CD4-positive, alpha-beta T cell treated with Interleukin-15 for 1 hour (primary cell): ENCODE measurements around the gene SYNDIG1.

Experiments used
- DNase-seq: peaks from one replicate; pipeline ENCODE4 v3.0.0-alpha.2; 2020

SYNDIG1 gene

DNA sequence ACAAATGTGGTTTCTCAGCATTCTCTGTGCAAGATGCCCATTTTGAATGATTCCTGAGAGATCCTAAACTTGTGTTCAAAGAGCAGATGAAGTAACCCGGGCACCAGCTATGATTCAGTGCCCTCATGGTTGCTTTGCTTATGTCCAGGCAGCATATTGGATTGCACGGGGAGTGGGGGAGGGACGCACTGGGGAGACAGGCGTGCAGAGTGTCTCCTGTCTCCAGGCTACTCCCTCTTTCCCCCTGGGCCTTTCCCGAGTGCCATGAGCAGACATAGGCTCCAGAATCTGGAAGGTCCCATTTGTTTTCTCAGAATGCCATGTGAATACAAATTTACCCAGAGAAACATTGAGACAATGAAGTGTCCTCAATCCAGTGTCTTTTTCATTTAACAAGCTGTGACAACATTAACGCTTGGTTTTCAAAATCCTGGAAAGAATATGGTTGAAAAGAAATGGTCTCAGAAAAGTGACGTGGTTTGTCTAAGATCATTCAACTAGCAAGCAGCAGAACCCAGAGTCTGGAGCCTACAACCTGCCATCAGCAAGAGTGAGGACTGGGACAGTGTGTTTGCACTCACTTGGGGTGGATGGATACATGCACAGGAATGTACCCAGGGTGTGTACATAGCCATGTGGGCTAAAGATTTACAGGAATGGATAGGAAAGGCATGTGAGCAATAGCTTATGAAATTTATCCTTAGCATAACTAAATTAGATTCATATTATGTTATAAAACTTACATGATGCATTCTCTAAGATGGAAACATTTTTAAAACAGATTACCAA lies 4.2 kb downstream of the SYNDIG1 start:
- DNase-seq = no peak

- no peak for DNase-seq
These were observed 8.6 kb downstream of the SYNDIG1 start for GRCh38 chr20:24477831-24478547.

DNA sequence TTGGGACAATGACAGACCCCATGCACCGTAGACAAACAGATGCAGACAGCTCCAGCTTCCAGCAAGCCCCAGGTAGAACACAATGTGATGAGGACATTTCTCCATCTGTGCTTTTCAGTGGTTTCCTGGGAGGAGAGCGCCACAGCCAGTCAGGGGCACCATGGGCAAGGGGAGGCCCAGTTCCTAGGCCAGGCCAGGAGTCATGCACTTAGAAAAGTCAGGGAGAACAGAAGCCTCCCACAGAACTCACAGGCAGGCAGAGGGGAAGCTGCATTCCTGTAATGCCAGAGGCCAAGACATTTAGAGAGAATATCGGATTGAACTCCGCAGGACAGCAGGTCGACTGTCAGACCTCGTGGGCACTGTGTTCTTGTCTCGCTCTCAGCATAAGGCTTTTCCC lies 9.2 kb downstream of the SYNDIG1 start:
- DNase-seq = no peak

- DNase-seq = no peak
These were observed 9.7 kb downstream of the SYNDIG1 start for GRCh38 chr20:24479106-24479505.

GRCh38 chr20:24479595-24479994 lies 10.2 kb downstream of the SYNDIG1 start:
- DNase-seq = no peak

- no peak for DNase-seq
These were observed 11.1 kb downstream of the SYNDIG1 start for GRCh38 chr20:24480509-24480908.

DNA sequence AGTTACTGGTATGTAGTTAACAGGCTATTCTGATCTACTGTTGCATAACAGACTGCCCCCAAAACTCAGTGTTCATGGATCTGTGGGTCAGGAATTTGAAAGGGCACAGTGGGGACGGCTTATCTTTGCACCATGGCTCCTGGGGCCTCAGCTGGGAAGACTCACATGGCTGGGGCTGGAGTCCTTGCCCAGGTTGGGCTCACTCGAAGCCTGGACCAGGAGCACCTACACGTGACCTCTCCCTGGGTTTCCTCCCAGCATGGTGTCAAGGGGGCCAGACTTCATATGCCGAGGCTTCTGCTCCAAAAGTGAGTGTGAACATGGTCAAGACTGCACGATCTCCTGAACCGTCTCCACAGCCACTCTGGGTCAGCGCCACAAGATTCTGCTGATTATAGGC lies 11.7 kb downstream of the SYNDIG1 start:
- DNase-seq = no peak

GRCh38 chr20:24483435-24484080 lies 14.1 kb downstream of the SYNDIG1 start:
- DNase-seq = no peak

DNA sequence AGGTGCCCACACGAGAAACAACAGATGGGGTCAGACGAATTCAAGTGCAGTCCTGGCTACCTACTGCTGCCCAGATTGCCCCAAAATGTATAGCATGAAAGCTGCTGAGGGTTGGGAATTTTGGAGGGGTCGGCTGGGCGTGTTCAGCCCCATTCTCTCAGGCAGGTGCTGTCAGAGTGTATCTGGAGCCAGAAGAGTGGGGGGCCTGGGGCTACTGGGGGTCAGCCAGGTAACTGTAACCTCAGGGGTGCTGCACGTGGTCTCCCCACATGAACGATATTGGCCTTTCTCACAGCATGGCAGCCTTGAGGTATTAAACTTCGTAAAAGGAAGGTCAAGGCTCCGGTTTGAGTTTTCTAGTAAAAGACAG lies 14.6 kb downstream of the SYNDIG1 start:
- no peak for DNase-seq

GRCh38 chr20:24485981-24486380 lies 16.6 kb downstream of the SYNDIG1 start:
- no peak for DNase-seq

GRCh38 chr20:24487240-24487639 lies 17.8 kb downstream of the SYNDIG1 start:
- no peak for DNase-seq

DNA sequence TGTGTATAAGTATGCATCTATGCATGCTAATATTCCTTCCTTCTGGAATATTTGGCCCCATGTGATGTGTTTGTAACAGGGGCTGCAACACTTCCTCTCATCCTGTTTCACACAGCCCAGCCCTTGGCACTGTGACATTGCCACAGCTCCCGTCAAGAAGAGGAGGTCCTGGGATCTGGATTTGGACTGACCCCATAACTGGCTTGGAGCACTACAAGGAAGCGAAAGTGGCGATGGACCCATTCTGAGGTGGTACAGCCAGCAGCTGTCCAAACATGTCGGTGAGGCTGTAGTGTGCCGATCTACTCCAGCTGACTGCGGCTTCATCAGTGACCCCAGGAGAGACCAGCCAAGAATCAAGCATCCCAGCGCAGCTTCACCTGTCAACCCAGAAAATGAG lies 18.2 kb downstream of the SYNDIG1 start:
- no peak for DNase-seq

DNA sequence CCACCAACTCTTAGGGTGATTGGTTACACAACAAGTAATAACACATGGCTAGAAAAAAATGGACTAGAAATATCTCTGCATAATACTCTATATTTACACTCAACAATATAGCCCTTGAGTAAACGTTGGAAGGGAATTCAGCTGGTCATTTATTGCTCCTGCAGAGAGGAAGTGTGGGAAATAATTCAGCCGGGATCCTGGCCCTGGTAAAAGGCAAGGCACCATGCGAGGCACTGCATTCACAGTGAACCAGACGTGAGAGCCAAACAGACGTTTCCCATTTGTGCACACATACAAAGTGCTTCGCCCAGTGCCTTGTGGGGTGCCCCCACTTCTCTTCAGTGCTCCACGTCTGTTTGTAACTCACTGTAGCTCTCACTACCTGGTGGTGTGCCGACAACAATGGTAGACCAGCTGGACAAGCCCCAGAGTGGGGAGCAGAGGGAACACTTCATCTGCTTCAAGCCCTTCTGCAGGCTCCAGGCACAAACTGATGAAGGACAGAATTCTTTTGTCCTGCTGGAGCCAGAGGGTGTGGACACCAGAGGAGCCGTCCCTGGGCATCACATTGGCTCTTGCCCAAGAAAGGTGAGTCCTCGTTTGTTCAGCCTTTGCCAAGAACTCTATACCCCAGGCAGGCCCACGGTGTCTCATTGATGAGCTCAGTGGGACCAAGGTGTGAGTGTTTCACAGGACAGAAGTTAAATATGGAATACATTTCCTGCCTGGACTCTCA lies 18.8 kb downstream of the SYNDIG1 start:
- no peak for DNase-seq

DNA sequence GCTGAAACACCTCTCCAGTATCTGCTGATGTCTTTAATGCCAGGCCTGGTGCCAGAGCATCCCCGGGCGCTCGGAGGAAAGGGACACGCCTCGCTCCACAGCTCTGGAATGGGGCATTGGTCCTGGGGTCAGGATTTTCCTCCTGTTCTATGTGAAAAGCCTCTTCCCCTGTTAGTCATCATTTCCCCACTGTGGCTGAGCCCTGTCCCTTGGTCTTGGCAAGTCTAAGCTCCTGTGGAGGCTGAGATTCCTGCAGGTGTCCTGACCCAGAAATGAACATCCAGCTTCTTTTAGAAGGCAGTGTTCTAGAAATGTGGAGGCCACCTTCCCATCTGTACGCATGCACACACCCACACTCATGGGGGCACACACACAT lies 19.4 kb downstream of the SYNDIG1 start:
- DNase-seq = no peak

GRCh38 chr20:24489193-24489592 lies 19.8 kb downstream of the SYNDIG1 start:
- no peak for DNase-seq

DNA sequence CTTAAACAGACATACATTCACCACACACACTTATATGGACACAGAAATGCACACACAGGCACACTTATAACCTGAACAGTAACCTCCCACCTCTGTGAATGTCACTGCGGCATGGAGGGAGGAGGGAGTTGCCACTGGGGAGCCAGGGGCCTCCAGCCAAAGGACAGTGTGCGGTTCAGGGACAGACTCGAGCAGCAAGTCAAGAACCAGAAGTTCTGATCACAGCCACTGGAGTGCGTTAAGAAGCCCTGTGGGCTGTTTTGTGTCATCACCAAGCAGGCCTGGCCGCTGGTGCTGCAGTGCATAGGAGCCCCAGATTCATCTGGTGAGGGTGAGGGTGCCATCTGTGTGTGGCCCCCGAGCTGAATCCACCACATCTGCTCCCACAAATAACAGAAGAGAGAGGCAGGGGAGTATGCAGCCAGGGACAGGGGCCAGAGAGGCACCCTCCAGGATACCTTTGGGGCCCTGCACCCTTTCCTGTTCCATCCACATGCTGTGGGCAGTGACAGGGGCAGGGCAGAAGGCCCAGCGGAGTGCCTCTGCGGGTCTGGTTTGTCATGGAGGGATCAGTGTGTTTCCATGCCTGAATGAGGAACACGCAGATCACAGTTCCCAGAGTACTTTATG lies 20.3 kb downstream of the SYNDIG1 start:
- no peak for DNase-seq

GRCh38 chr20:24490598-24490997 lies 21.2 kb downstream of the SYNDIG1 start:
- no peak for DNase-seq

- DNase-seq = no peak
These were observed 21.8 kb downstream of the SYNDIG1 start for GRCh38 chr20:24491041-24491756.

DNA sequence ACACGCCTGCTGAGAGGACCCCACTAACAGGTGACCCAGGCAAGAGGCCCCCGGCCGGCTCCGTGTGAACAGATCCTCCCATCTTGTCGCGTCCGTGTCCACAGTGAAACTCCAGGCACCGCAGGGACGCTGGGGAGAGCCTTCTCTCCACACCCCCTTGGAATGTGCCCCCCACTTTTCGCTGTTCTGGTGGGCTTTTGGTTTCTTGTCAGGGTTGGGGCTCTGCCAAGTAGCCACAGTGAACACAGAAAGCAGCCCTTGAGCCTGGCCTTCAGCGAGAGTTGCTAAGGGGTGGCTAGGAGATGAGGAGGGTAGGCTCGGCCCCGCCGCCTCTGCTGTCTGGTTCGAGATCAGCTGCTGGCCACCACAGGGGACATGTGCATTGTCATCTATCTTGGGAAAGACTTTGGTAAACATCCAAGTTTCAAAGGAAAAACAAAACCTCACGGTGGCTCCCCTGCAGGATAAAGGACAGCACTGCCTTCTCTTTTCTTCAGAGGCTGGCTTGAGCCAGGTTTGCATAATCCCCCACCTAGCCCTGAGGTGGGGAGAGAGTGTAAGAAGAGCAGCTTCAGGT lies 22.7 kb downstream of the SYNDIG1 start:
- no peak for DNase-seq

- DNase-seq = no peak
These were observed 23.3 kb downstream of the SYNDIG1 start for GRCh38 chr20:24492698-24493097.

DNA sequence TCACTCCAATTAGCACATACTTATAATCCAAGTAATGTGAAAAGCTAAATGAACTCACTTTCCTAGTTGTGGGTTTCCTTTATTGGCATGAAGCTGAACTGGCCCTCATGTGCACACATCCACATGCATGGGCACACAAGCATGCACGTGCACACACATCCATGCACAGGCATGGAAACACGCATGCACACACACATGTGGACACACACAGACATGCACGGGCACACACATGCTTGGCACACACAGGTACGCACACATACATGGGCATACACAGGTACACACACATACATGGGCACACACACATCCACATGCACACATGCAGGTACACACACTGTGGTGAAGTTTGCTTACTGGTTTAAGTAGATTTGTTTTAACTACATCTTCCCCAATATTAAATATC lies 23.8 kb downstream of the SYNDIG1 start:
- DNase-seq = no peak
